Measurements from ENCODE around the gene CNKSR3. TPM values are rescaled to one million over a fixed set of nuclear protein-coding genes. Genes with fewer than 3 reads are reported as not detected.
A peak's percentile ranks its signal among the peaks of the same experiment; 100 is the strongest.

Gene CNKSR3
- total RNA-seq, 6 donors from 2014 or later = 2.1 to 14.3 (median 7.5) TPM

DNA sequence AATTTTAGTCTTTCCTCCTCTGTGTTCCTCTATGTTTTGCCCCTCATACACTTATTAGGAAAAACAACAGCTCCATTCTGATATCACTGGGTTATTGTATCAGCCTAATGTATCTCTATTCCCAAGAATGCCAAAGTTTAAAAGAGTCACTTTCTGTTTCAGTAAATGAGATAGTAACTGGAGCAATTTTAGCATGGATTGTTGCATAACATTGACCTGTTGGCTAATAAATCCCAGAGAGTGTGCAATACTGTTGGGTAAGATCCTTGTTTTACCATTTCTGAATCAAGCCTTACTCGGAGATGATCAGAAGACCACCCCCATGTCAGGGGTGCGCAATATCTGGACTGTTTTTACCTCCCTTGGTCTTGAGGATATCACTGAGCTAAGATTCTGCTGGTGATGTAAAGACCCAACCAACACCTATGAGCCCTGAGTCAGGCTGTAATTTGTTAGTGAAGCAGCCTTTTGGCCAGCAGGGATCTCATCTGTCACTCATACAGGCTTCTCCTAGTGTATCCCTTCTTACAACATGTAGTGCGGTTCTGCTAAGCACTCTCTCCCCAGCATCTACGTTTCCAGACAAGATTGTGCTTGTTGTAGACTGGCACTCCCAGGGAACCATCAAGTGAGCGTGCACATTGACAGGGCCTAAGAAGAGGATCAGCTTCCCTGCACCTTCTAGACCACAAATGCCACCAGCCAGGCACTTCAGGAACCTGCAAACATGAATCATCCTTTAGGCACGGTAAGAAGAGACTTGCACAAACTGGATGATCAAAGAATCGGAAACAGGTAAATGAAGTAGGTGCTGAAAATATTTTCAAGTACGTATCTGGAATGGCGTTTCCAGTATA lies 142.4 kb downstream of the CNKSR3 start:
- no peaks in the 10 kb centered on the region for H3K27me3 ChIP-seq
- no peaks in the 10 kb centered on the region for H3K36me3 ChIP-seq
- no peak overlapping the region for H3K4me3 ChIP-seq
- TF ChIP-seq EP300 (IDR thresholded peaks at IDR 0.05) (no peak), POLR2AphosphoS5 (IDR thresholded peaks at IDR 0.05) (peak in 1 of 2 donors; percentile 25)
- no peaks in the 10 kb centered on the region for H3K9me3 ChIP-seq
- DNase-seq (no peak), ATAC-seq (ENCODE audit: low FRiP score in 2 of 2) (peak in 1 of 2 donors; percentile 40)
- no peak overlapping the region for H3K27ac ChIP-seq
- peaks cover 0 to 6% (median 0%) of the 10 kb centered on the region in 4 donors for H3K4me1 ChIP-seq
- 69 to 75% methylated on average over 7 to 9 of the region's 9 CpGs for WGBS, 2 donors

DNA sequence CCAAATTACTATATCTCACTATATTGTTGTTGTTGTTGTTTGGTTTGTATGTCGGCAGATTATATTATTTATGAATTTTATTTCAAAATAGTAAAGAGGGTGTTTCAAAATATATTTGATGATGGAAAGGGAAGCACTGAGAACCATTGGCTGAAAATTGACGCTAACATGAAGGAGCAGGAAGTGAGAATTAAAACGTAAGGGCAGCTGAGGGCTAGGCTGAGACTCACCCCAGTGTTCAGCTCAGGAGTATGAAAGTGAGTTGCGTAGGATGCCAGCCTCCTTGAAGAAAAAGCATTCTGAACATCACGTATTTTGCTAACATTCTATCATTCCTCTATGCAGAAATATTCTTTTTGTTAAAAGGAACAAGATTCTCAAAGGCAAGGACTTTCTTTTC lies 143.1 kb downstream of the CNKSR3 start:
- H3K36me3 ChIP-seq = no peaks in the 10 kb centered on the region
- no peak overlapping the region for H3K4me3 ChIP-seq
- TF ChIP-seq EP300 (IDR thresholded peaks at IDR 0.05) = no peak
- TF ChIP-seq, protein P1, sequence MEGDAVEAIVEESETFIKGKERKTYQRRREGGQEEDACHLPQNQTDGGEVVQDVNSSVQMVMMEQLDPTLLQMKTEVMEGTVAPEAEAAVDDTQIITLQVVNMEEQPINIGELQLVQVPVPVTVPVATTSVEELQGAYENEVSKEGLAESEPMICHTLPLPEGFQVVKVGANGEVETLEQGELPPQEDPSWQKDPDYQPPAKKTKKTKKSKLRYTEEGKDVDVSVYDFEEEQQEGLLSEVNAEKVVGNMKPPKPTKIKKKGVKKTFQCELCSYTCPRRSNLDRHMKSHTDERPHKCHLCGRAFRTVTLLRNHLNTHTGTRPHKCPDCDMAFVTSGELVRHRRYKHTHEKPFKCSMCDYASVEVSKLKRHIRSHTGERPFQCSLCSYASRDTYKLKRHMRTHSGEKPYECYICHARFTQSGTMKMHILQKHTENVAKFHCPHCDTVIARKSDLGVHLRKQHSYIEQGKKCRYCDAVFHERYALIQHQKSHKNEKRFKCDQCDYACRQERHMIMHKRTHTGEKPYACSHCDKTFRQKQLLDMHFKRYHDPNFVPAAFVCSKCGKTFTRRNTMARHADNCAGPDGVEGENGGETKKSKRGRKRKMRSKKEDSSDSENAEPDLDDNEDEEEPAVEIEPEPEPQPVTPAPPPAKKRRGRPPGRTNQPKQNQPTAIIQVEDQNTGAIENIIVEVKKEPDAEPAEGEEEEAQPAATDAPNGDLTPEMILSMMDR (IDR thresholded peaks at IDR 0.05) = no peak
- TF ChIP-seq POLR2AphosphoS5 (IDR thresholded peaks at IDR 0.05) = no peak
- no peak for TF ChIP-seq POLR2A (IDR thresholded peaks at IDR 0.05)
- H3K27ac ChIP-seq = no peak overlapping the region
- peaks cover 0 to 6% (median 0%) of the 10 kb centered on the region in 4 donors for H3K4me1 ChIP-seq
- 74 to 81% methylated on average over 5 of the region's 5 CpGs for WGBS, 2 donors
- DNase-seq = no peak
- no peak for ATAC-seq (ENCODE audit: low FRiP score in 2 of 2)
- H3K27me3 ChIP-seq = no peaks in the 10 kb centered on the region
- no peaks in the 10 kb centered on the region for H3K9me3 ChIP-seq

DNA sequence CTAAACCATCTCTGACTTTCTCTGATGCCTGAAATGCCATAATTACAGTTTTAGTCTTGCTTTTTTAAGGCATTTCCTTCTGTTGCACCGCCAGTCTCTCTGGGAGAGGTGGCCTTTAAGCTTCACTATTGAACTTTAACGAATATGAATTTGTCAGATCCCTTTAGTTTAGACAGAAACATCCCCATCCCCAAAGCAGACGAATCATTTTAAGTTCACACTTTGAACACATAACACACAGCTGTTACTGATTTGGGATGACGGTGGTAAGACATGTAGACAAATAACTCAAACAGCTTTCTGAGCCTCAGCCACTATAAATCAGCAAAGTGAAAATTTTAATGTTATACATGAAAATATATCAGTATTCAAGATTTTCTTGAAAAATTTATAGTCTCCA lies 146.7 kb downstream of the CNKSR3 start:
- 69 to 79% methylated on average over 4 of the region's 4 CpGs for WGBS, 2 donors
- ATAC-seq (ENCODE audit: low FRiP score in 2 of 2) (no peak), DNase-seq (no peak)
- H3K9me3 ChIP-seq = no peaks in the 10 kb centered on the region
- peaks cover 0 to 5% (median 2%) of the 10 kb centered on the region in 4 donors for H3K4me1 ChIP-seq
- TF ChIP-seq POLR2A (IDR thresholded peaks at IDR 0.05) (no peak), POLR2AphosphoS5 (IDR thresholded peaks at IDR 0.05) (no peak), EP300 (IDR thresholded peaks at IDR 0.05) (no peak)
- TF ChIP-seq, protein P1 (IDR thresholded peaks at IDR 0.05) = no peak
- no peak overlapping the region for H3K27ac ChIP-seq
- no peak overlapping the region for H3K4me3 ChIP-seq
- H3K36me3 ChIP-seq = no peaks in the 10 kb centered on the region
- H3K27me3 ChIP-seq = no peaks in the 10 kb centered on the region

DNA sequence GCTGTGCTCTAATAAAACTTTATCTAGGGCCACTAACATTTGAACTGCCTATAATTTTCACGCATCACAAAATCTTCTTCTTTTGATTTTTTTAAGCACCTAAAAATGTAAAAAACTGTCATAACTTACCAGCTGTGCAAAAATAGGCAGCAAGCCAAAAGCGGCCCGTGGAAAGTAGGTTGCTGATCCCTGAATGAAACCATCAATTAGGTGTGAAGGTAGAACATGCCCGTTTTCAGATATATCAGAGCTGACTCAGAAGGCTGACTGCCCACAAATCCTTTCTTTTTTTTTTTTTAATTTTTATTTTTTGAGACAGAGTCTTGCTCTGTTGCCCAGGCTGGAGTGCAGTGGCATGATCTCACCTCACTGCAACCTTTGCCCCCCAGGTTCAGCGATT lies 149.0 kb downstream of the CNKSR3 start:
- no peak for TF ChIP-seq POLR2AphosphoS5 (IDR thresholded peaks at IDR 0.05)
- Histone ChIP-seq H3K36me3 (no peaks in the 10 kb centered on the region), H3K9me3 (no peaks in the 10 kb centered on the region), H3K27ac (no peak overlapping the region), H3K27me3 (no peaks in the 10 kb centered on the region), H3K4me3 (no peak overlapping the region), H3K4me1 (peaks cover 0 to 5% (median 2%) of the 10 kb centered on the region in 4 donors)
- DNase-seq (no peak), ATAC-seq (ENCODE audit: low FRiP score in 2 of 2) (no peak)
- 87 to 93% methylated on average over 5 of the region's 5 CpGs for WGBS, 2 donors

DNA sequence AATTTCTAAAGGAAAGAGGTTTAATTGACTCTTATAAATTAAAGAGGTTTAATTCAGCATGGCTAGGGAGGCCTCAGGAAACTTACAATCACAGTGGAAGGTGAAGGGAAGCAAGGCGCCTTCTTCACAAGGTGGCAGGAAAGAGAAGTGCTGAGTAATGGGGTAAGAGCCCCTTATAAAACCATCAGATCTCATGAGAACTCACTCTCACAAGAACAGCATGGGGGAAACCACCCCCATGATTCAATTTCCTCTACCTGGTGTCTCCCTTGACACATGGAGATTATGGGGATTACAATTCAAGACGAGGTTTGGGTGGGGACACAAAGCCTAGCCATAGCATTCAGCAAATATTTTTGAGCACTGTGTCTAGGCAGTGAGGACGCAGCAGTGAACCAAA lies 150.0 kb downstream of the CNKSR3 start:
- Histone ChIP-seq H3K27me3 (no peaks in the 10 kb centered on the region), H3K36me3 (no peaks in the 10 kb centered on the region), H3K9me3 (no peaks in the 10 kb centered on the region), H3K27ac (no peak overlapping the region), H3K4me1 (peaks cover 0 to 7% (median 5%) of the 10 kb centered on the region in 4 donors), H3K4me3 (no peak overlapping the region)
- DNase-seq (no peak), ATAC-seq (ENCODE audit: low FRiP score in 2 of 2) (no peak)
- TF ChIP-seq, protein P1 (IDR thresholded peaks at IDR 0.05) = no peak
- no peak for TF ChIP-seq EP300 (IDR thresholded peaks at IDR 0.05)
- TF ChIP-seq POLR2AphosphoS5 (IDR thresholded peaks at IDR 0.05) = no peak
- TF ChIP-seq POLR2A (IDR thresholded peaks at IDR 0.05) = no peak
- 87 to 97% methylated on average over 3 of the region's 3 CpGs for WGBS, 2 donors
